MM.1S (cell line): ENCODE results near the gene BMP8B.

Source experiments
- EZH2 ChIP-seq: fragments of 300-600 bp; sonication (generic); optimal IDR thresholded peaks from 2 replicates; pipeline ENCODE3; 2017; ENCODE audit warnings: low read depth, mild to moderate bottlenecking, antibody characterized with exemption, low read length, mixed read lengths
- EZH2phosphoT487 ChIP-seq: fragments of 300-600 bp; sonication (generic); IDR thresholded peaks from 2 replicates; pipeline ENCODE4 v1.6.1; 2018; ENCODE audit warnings: antibody characterized with exemption, low read length
- TF ChIP-seq, protein P1 (sequence below): fragments of 300-600 bp; sonication (generic); IDR thresholded peaks from 2 replicates; pipeline ENCODE4 v1.5.1; 2016; ENCODE audit warnings: antibody characterized with exemption, low read length, mixed read lengths

DNA sequence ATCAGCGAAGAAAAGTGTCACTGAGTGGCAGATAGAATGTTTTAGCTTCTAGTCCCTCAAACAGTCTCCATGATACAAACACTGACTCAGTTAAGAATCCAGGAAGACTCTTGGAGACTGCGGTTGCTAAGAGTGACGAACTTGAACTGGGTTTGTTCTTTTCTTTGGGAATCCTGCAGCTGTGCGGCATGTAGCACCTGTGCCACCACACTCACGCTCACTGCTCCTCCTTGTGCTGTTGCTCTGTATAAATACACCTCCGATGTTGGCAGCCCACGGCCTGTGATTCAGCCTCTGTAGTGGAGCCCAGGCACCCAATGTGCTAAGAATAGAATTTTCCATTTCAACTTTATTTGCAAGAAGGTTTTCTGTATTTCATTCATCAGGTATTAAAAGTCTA lies 55.5 kb downstream of the BMP8B start:
- TF ChIP-seq, protein P1, sequence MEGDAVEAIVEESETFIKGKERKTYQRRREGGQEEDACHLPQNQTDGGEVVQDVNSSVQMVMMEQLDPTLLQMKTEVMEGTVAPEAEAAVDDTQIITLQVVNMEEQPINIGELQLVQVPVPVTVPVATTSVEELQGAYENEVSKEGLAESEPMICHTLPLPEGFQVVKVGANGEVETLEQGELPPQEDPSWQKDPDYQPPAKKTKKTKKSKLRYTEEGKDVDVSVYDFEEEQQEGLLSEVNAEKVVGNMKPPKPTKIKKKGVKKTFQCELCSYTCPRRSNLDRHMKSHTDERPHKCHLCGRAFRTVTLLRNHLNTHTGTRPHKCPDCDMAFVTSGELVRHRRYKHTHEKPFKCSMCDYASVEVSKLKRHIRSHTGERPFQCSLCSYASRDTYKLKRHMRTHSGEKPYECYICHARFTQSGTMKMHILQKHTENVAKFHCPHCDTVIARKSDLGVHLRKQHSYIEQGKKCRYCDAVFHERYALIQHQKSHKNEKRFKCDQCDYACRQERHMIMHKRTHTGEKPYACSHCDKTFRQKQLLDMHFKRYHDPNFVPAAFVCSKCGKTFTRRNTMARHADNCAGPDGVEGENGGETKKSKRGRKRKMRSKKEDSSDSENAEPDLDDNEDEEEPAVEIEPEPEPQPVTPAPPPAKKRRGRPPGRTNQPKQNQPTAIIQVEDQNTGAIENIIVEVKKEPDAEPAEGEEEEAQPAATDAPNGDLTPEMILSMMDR: no peak
- TF ChIP-seq EZH2phosphoT487: no peak
- TF ChIP-seq EZH2: no peak
